ENCODE data around the gene CTRL.
"Not testable (repeated sequence)": the region's sequence is repeated elsewhere in the genome, so short reads cannot be mapped to it uniquely, and the experiment has no call there.

CTRL gene

GRCh38 chr16:67923414-67924116 lies 8.1 kb downstream of the CTRL start:
- DNase-seq, result peak; percentile 35

GRCh38 chr16:67922740-67923139 lies 8.9 kb downstream of the CTRL start:
- DNase-seq, result peak; percentile 21

GRCh38 chr16:67922221-67922620 lies 9.4 kb downstream of the CTRL start:
- DNase-seq, result no peak

GRCh38 chr16:67919622-67920221 lies 11.9 kb downstream of the CTRL start:
- DNase-seq, result no peak

- no peak for DNase-seq
Measured at GRCh38 chr16:67917852-67918236, 13.8 kb downstream of the CTRL start.

- DNase-seq, result no peak
Measured at GRCh38 chr16:67917140-67917851, 14.4 kb downstream of the CTRL start.

- DNase-seq, result no peak
Measured at GRCh38 chr16:67915831-67916723, 15.6 kb downstream of the CTRL start.

- not testable (repeated sequence) for DNase-seq
Measured at GRCh38 chr16:67915496-67915769, 16.2 kb downstream of the CTRL start.

GRCh38 chr16:67914758-67915495 lies 16.7 kb downstream of the CTRL start:
- no peak for DNase-seq

- DNase-seq, result no peak
Measured at GRCh38 chr16:67910158-67910557, 21.5 kb downstream of the CTRL start.

- DNase-seq, result no peak
Measured at GRCh38 chr16:67909056-67909742, 22.5 kb downstream of the CTRL start.

- no peak for DNase-seq
Measured at GRCh38 chr16:67907397-67908180, 24.1 kb downstream of the CTRL start.

GRCh38 chr16:67902831-67903230 lies 28.8 kb downstream of the CTRL start:
- no peak for DNase-seq

GRCh38 chr16:67901734-67902133 lies 29.9 kb downstream of the CTRL start:
- no peak for DNase-seq

GRCh38 chr16:67897231-67897630 lies 34.4 kb downstream of the CTRL start:
- no peak for DNase-seq

GRCh38 chr16:67893743-67894399 lies 37.8 kb downstream of the CTRL start:
- DNase-seq, result no peak

- peak; percentile 85 for DNase-seq
Measured at GRCh38 chr16:67892899-67893742, 38.5 kb downstream of the CTRL start, which contains the start of gene PSKH1. Gene PSKH1, plus strand, starts transcription at chr16:67893254. Its CDS starts 15,496 bp downstream, at chr16:67908750.

- DNase-seq, result no peak
Measured at GRCh38 chr16:67892375-67892774, 39.3 kb downstream of the CTRL start.

GRCh38 chr16:67888331-67888730 lies 43.3 kb downstream of the CTRL start:
- no peak for DNase-seq

GRCh38 chr16:67886387-67886786 lies 45.3 kb downstream of the CTRL start:
- no peak for DNase-seq

Data from NCI-H1105 (cell line).